Heart left ventricle (tissue), 16 donors: Measurements from ENCODE around the gene TAB3. TPM values are rescaled to one million over a fixed set of nuclear protein-coding genes. Genes with fewer than 3 reads are reported as not detected.

Experiments
- ATAC-seq, 4 donors: fragments of 200-7000 bp; cut with Tn5 transposase; one replicate each; pipeline ENCODE4 v1.9.1; 2020 to 2022; ENCODE audit warnings: moderate library complexity in 4 of 4, mild to moderate bottlenecking in 3 of 4, moderate number of reproducible peaks in 1 of 4
- DNase-seq, 5 donors: peaks; one replicate each; pipeline ENCODE4 v3.0.0-alpha.2; 2020
- H3K27ac ChIP-seq, 12 donors: fragments of 200-600 bp; sonication (generic) in 4 of 12; one replicate each; pipeline versions ENCODE4 v1.5.0 to v1.8.0; 2016 to 2022; ENCODE audit warnings: mild to moderate bottlenecking in 2 of 12
- H3K27me3 ChIP-seq, 9 donors: fragments of 200-600 bp; sonication (generic) in 2 of 9; one replicate each; pipeline versions ENCODE4 v1.5.1 to v1.8.0; 2016 to 2022; ENCODE audit warnings: mild to moderate bottlenecking in 3 of 9
- H3K36me3 ChIP-seq, 9 donors: fragments of 200-600 bp; sonication (generic) in 2 of 9; one replicate each; pipeline versions ENCODE4 v1.5.0 to v1.8.0; 2018 to 2022; ENCODE audit warnings: mild to moderate bottlenecking in 2 of 9
- H3K4me1 ChIP-seq, 12 donors: fragments of 200-600 bp; sonication (generic) in 4 of 12; one replicate each; pipeline versions ENCODE4 v1.5.0 to v1.8.0; 2016 to 2022; ENCODE audit warnings: mild to moderate bottlenecking in 3 of 12
- H3K4me3 ChIP-seq, 12 donors: fragments of 200-600 bp; sonication (generic) in 4 of 12; one replicate each; pipeline versions ENCODE4 v1.5.0 to v1.8.0; 2017 to 2022; ENCODE audit warnings: mild to moderate bottlenecking in 9 of 12, moderate library complexity in 4 of 12
- H3K9me3 ChIP-seq, 12 donors: fragments of 200-600 bp; sonication (generic) in 4 of 12; one replicate each; pipeline versions ENCODE4 v1.5.0 to v1.8.0; 2016 to 2022; ENCODE audit warnings: mild to moderate bottlenecking in 1 of 12
- POLR2A ChIP-seq, 2 donors: fragments of 450-650 bp; IDR thresholded peaks; one replicate each; pipeline ENCODE4 v1.6.1; 2017; ENCODE audit warnings: antibody characterized with exemption in 2 of 2, mild to moderate bottlenecking in 2 of 2, moderate library complexity in 2 of 2
- WGBS, 4 donors: extraction: QIAGEN DNeasy Blood & Tissue Kit in 2 of 4; methylation state at CpG; one replicate each; pipeline versions ENCODE4 v1.1.5 to v1.1.7; 2013 to 2018; 5-methylcytosine and 5-hydroxymethylcytosine counted together
- intact Hi-C, 10 donors: fragments of 100-400 bp; cut with DNase I; formaldehyde crosslinking; loops; one replicate each; pipeline versions ENCODE4 v1.11.1 to v1.14.2; 2022
- polyA plus RNA-seq, 2 donors: library from polyadenylated mRNA; stranded (reverse); fragments of 200-250 nt; gene quantifications; one replicate each; pipeline ENCODE4 v1.2.3, GENCODE V29; 2013
- total RNA-seq, 9 donors: library from RNA; depleted of rRNA in 2 of 9; stranded (reverse); fragments of >200 nt in 2 of 9; fragmentation: NEBNext Ultra II Directional in 3 of 9; extraction: Animal tissue kit (Norgen Biotek cat#: 25700) in 3 of 9; gene quantifications; one replicate each; pipeline versions ENCODE4 v1.1.0 to v1.2.4, GENCODE V29; 2016 to 2023
- TF ChIP-seq, protein P1 (sequence below), 12 donors: fragments of 200-600 bp; sonication (generic) in 4 of 12; IDR thresholded peaks; one replicate each; pipeline versions ENCODE4 v1.5.0 to v1.8.0; 2018 to 2022; ENCODE audit warnings: antibody characterized with exemption in 12 of 12, mild to moderate bottlenecking in 5 of 12
- donor health status: ischemic (EF 13 %, LVEDD 7.1; RV severe dilation, severe dysfunction).
- donor health status: healthy with polysubstance abuse.
- donor health status: DM: no; HTN: yes; CAD: no.
- donor health status: DM: no; HTN: no; CAD: no.
- donor health status: ischemic (EF 25% LVEDD 6.9; RV normal size, moderate dysfunction).
- donor health status: ischemic (EF 25% LVEDD 5.7; RV mildly dilated, moderate dysfunction).
- donor health status: healthy.
- donor health status: DM: yes; HTN: yes; CAD: no.
- donor health status: ischemic (EF 35%, LVEDD 5.7; RV mildly dilated, moderate dysfunction).
- donor health status: nonischemic (EF 11% LVEDD 7.7; RV severe dilation, severe dysfunction).
- donor health status: DM: yes; HTN: yes; CAD: no.
- donor health status: PGD.
- donor health status: ischemic (EF 29% LVEDD 5.4; RV normal size, mild dysfunction).
- donor health status: nonischemic (EF 23%, LVEDD 6.1; RV moderate dilation, normal function).

Gene TAB3
- total and polyA plus RNA-seq, 11 donors: 3.8 to 27.8 (median 14.9) TPM

GRCh38 chrX:30881797-30882196, 7.3 kb downstream of the TAB3 start:
- TF ChIP-seq POLR2A (IDR thresholded peaks at IDR 0.05): no peak
- TF ChIP-seq, protein P1, sequence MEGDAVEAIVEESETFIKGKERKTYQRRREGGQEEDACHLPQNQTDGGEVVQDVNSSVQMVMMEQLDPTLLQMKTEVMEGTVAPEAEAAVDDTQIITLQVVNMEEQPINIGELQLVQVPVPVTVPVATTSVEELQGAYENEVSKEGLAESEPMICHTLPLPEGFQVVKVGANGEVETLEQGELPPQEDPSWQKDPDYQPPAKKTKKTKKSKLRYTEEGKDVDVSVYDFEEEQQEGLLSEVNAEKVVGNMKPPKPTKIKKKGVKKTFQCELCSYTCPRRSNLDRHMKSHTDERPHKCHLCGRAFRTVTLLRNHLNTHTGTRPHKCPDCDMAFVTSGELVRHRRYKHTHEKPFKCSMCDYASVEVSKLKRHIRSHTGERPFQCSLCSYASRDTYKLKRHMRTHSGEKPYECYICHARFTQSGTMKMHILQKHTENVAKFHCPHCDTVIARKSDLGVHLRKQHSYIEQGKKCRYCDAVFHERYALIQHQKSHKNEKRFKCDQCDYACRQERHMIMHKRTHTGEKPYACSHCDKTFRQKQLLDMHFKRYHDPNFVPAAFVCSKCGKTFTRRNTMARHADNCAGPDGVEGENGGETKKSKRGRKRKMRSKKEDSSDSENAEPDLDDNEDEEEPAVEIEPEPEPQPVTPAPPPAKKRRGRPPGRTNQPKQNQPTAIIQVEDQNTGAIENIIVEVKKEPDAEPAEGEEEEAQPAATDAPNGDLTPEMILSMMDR (IDR thresholded peaks at IDR 0.05): no peak
- intact Hi-C loops: no loop called here
- H3K36me3 ChIP-seq: no peaks in the 10 kb centered on the region
- no peak overlapping the region for H3K27ac ChIP-seq
- 78 to 94% (median 88%) methylated on average over 1 of the region's 1 CpG for WGBS, 4 donors
- H3K27me3 ChIP-seq: no peaks in the 10 kb centered on the region
- no peak overlapping the region for H3K4me3 ChIP-seq
- peaks cover 0 to 33% (median 0%) of the 10 kb centered on the region in 12 donors for H3K4me1 ChIP-seq
- no peak for DNase-seq
- H3K9me3 ChIP-seq: no peaks in the 10 kb centered on the region
- no peak for ATAC-seq

- Histone ChIP-seq H3K9me3 (no peaks in the 10 kb centered on the region), H3K4me3 (no peak overlapping the region), H3K27me3 (no peaks in the 10 kb centered on the region), H3K4me1 (peaks cover 0 to 33% (median 0%) of the 10 kb centered on the region in 12 donors), H3K36me3 (no peaks in the 10 kb centered on the region), H3K27ac (no peak overlapping the region)
- TF ChIP-seq, protein P1 (IDR thresholded peaks at IDR 0.05): no peak
- no peak for TF ChIP-seq POLR2A (IDR thresholded peaks at IDR 0.05)
- ATAC-seq (no peak), DNase-seq (no peak)
- 67 to 97% (median 82%) methylated on average over 1 of the region's 1 CpG for WGBS, 4 donors
- intact Hi-C loops: no loop called here
Measured at GRCh38 chrX:30881390-30881789, 7.7 kb downstream of the TAB3 start.

DNA sequence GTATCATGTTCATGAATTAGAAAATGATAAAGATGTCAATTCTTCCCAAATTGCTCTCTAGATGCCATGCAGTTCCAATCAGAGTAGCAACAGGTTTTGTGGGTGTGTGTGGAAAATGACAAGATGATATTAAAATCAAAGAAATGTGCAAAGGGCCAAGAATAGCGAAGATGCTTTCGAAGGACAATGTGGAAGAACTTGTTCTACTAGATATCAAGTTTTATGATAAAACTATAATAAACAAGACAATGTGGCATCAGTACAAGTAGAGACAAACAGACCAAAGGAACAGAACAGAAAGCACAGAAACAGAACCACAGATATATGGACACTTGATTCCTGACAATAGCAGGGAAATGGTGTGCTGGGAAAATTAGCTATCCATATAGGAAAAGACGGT, 9.0 kb downstream of the TAB3 start:
- H3K36me3 ChIP-seq: no peaks in the 10 kb centered on the region
- ATAC-seq (no peak), DNase-seq (no peak)
- H3K4me3 ChIP-seq: no peak overlapping the region
- no peaks in the 10 kb centered on the region for H3K9me3 ChIP-seq
- H3K4me1 ChIP-seq: peaks cover 0 to 33% (median 0%) of the 10 kb centered on the region in 12 donors
- 81 to 90% (median 84%) methylated on average over 3 of the region's 3 CpGs for WGBS, 4 donors
- intact Hi-C loops: no loop called here
- TF ChIP-seq, protein P1 (IDR thresholded peaks at IDR 0.05): no peak
- TF ChIP-seq POLR2A (IDR thresholded peaks at IDR 0.05): no peak
- H3K27me3 ChIP-seq: no peaks in the 10 kb centered on the region
- no peak overlapping the region for H3K27ac ChIP-seq

GRCh38 chrX:30876367-30876766, 12.7 kb downstream of the TAB3 start:
- no peaks in the 10 kb centered on the region for H3K9me3 ChIP-seq
- intact Hi-C loops: no loop called here
- DNase-seq (no peak), ATAC-seq (no peak)
- H3K4me3 ChIP-seq: no peak overlapping the region
- TF ChIP-seq, protein P1 (IDR thresholded peaks at IDR 0.05): no peak
- no peak for TF ChIP-seq POLR2A (IDR thresholded peaks at IDR 0.05)
- WGBS, 4 donors: 90 to 93% (median 92%) methylated on average over 6 of the region's 6 CpGs
- no peaks in the 10 kb centered on the region for H3K27me3 ChIP-seq
- peaks cover 0 to 9% (median 0%) of the 10 kb centered on the region in 12 donors for H3K4me1 ChIP-seq
- H3K36me3 ChIP-seq: no peaks in the 10 kb centered on the region
- H3K27ac ChIP-seq: no peak overlapping the region
